IPS-18c (cell line): ENCODE data around the gene SMTNL1.

Experiments
- H3K4me3 ChIP-seq: 2 replicates; pipeline ENCODE4 v1.7.0; 2013; ENCODE audit warnings: low read depth, mild to moderate bottlenecking, low read length, moderate library complexity; ENCODE audit not compliant: insufficient read depth
- H3K9me3 ChIP-seq: one replicate; pipeline ENCODE4 v1.6.1; 2013; ENCODE audit warnings: mild to moderate bottlenecking, low read length, moderate library complexity; ENCODE audit not compliant: control insufficient read depth, insufficient read depth

SMTNL1 gene

DNA sequence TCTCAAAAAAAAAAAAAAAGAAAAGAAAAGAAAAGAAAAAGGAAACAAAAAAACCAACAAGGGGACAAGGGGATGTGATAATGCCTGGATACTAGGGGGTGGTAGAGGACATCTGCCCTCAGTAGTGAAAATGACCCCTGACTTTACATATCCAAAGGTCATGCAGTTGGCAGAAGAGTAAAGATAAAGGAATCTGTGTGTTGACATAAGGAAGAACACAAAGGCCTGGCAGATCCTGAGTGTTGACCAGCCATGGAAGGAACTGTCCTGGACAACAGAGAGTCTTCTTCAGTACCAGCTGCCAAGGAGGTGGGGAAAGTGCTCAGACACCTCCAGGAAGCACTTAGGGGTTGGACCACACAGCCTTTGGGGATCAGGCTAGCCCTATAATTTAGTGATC lies 34.5 kb upstream of the SMTNL1 start:
- Histone ChIP-seq H3K9me3 (no peaks in the 10 kb centered on the region), H3K4me3 (no peak overlapping the region)

DNA sequence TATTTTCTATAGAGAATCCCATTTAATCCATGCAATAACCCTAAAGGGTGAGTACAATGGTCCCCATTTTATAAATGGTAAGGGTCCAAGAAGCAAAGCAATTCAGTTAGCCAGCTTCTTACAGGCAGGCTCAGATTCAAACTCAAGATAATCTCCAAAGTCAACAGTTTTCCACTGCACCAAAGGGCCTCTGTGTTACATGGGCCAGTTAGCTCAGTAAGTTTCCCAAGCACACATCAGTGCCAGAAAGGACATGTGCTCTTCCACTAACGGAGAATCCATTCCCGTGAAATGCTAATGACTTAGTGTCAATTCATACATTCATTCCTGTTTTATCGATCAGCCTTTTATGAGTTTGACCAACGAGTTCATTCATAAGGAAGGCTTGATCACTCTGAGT lies 32.9 kb upstream of the SMTNL1 start:
- Histone ChIP-seq H3K4me3 (no peak overlapping the region), H3K9me3 (no peaks in the 10 kb centered on the region)

DNA sequence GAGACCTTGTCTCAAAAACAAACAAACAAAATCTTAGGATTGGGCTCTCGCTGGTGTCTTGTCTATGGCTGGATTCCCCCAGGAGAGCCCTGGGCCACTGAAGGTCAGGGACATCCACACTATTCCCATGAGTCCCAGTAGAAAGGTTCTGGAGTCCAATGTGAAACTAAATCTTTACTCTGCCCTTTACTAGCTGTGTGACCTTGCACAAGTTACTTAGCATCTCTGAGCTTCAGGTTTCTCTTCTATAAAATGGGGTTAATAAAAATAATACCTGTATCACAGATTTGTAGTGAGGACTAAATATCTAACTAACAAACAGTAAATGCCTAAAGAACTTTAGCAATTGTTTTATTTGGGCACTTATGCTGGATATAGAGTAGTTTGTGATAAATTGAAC lies 30.9 kb upstream of the SMTNL1 start:
- Histone ChIP-seq H3K4me3 (no peak overlapping the region), H3K9me3 (no peaks in the 10 kb centered on the region)

DNA sequence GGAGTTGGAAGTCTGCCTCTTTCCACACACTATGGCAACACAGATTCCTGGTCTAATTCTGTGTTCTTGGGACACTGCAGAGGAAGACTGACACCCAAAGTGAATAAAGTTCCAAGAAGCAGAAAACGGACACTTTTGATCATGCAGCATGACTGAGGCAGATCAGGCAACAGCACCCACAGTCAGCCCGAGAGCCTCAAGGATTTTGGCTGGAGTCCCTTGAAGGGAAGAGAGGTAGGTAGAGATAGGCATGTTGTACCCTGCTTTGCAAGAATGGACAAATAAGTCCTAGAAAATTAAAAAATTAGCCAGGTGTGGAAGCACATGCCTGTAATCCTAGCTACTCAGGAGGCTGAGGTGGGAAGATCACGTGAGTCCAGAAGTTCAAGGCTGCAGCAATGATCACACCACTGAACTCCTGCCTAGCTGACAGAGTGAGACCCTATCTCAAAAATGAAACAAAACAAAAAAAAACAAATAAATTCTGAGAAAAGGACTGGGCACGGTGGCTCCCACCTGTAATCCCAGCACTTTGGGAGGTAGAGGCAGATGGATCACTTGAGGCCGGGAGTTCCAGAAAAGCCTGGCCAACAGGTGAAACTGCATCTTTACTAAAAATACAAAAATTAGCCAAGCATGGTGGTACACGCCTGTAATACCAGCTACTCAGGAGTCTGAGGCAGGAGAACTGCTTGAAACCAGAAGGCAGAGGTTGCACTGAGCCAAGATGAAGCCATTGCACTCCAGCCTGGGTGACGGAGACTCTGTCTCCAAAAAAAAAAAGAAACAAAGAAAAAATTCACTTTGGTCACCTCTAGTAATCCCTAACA lies 28.8 kb upstream of the SMTNL1 start:
- Histone ChIP-seq H3K4me3 (no peak overlapping the region), H3K9me3 (no peaks in the 10 kb centered on the region)

DNA sequence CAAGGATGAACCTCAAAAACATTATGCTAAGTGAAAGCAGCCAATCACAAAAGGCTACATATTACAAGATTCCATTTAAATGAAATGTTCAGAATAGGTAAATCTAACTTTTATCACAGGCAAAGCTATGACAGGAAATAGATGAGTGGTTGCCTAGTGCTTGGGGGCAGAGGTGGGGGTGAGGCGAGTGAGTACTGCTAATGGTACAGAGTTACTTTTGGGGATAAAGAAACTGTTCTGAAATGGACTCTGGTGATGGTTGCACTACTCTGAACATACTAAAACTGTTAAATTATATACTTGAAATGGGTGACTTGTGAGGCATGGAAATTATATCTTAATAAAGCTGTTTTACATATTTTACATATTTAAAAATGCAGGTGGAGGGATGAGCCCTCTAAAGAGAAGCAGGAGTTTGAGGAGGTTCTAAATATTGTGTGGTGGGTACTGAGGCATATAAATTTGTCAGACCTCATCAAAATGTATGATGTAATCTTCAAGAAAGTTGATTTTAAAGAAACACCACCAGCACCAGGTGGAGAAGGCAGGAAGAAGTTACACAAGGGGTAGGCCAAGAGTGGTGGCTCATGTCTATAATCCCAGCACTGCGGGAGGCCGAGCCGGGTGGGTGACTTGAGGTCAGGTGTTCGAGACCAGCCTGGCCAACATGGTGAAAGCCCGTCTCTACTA lies 25.5 kb upstream of the SMTNL1 start:
- H3K4me3 ChIP-seq: no peak overlapping the region
- no peaks in the 10 kb centered on the region for H3K9me3 ChIP-seq

DNA sequence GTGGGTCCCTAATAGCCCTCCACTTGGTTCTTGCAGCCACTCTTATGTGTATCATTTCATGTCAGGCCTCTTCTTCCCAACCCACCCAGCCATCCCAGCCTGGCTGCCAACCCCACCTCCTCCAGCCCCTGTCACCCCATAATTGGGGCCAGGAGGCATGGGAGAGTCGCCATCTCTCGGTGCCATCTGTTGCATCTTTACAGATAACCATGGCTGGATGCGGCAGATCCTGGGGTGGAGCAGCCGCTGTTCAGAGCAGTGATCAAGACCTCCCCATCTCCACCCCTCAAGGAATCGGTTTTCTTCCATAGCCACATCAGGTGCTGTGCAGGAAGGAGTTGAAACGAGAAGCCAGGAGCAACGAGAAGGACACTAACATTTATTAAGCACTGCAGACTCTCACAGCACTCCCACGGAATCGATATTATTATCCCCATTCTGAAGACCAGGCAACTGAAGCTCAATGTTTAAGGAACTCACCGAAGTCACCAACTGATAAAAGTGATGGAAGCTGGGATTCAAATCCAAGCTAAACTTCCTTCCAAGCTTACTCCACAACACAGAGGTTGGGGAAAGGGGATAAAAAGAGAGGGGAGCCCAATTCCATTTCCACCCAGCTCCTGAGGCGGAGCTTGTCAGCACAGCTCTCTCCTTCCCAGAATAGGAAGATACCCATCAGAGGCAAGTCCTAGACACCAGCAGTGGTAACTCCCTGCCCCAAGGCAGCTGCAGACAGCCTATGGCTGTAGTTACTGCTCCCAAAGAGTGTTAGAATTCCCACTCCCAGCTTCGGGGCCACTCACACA lies 24.5 kb upstream of the SMTNL1 start:
- H3K4me3 ChIP-seq: no peak overlapping the region
- no peaks in the 10 kb centered on the region for H3K9me3 ChIP-seq

DNA sequence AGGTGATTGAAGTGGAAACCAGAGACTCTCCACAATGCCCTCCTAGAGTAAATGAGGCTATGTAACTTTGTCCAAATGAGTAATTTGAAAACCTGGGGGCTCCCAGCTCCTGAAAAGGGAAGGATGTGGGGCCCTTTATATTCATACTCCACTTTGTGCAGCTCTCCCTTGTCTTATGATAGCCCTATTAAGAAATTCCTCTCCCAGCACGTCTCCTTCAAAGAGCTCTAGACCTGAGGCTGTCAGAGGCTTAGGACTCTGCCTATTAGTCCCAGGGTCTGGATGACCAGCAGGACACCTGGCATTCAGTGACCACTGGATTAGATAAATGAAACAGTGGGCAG lies 24.0 kb upstream of the SMTNL1 start:
- no peaks in the 10 kb centered on the region for H3K9me3 ChIP-seq
- peak overlapping the region; percentile 78 for H3K4me3 ChIP-seq

DNA sequence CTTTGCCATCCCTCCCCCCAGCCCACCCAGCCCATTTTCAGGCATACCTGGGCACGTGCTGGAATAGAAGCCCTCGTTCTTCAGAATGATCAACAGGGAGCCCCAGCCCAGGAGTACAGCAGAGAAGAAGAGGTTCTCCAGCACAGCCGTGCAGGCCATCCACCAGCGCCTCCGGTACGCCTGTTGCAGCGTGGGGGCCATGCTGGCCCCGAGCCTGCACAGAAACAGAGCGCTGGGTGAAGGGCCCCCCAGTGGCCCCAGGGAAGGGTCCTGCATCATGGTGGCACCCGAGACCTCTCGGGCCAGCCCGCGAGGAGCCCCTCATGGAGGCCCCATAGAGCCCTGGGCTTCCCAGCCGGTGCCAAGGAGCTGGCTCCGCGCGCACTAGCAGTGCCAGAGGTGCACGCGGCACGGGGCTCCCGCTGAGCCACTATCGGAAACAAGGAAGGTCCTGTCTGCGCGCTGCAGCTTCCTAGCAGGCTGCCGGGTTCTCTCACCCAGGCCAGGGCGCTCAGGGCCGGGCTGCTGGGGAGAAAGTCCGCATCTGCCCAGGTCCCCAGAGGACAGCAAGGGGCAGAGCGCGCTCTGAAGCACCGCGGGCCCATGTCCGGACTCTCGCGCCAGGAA lies 23.4 kb upstream of the SMTNL1 start:
- H3K4me3 ChIP-seq: peak overlapping the region; percentile 78
- no peaks in the 10 kb centered on the region for H3K9me3 ChIP-seq

DNA sequence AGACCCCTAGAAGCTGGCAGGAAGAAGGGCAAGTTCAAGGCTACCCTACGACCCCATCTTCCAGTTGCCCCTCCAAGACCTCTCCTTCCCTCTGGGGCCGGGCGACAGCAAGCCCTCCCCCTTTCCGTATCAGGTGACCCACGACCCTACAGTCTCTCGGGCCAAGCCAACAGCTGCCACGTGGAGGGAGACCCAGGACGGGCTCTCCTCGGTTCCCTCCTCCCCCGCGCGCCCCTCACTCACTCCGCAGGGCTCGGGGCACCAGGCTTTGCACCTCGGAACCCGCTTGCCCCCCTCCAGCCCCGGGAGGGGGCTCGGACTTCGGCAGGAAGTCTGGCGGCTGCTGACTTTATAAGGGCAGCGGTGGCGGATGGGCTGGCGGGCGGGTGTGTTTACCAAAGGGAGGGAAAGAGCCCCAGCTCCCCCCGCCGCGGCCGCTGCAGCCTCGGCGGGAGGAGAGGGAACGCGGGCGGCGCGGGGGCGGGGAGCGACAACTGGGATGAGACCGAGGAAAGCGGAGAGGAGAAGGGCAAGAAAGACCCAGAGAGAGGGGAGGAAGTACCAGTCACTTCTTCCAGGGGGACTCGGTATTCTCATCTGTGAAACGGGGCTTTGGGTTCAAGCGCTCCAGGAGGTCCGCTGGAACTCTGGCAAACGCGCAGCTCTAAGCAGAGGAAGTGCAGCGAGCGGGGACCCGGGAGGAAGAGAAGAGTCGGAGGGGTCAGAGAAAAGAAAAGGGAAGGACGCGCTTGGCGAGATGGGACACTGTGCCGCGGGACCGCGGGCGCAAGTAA lies 22.7 kb upstream of the SMTNL1 start:
- H3K4me3 ChIP-seq: peak overlapping the region; percentile 78

DNA sequence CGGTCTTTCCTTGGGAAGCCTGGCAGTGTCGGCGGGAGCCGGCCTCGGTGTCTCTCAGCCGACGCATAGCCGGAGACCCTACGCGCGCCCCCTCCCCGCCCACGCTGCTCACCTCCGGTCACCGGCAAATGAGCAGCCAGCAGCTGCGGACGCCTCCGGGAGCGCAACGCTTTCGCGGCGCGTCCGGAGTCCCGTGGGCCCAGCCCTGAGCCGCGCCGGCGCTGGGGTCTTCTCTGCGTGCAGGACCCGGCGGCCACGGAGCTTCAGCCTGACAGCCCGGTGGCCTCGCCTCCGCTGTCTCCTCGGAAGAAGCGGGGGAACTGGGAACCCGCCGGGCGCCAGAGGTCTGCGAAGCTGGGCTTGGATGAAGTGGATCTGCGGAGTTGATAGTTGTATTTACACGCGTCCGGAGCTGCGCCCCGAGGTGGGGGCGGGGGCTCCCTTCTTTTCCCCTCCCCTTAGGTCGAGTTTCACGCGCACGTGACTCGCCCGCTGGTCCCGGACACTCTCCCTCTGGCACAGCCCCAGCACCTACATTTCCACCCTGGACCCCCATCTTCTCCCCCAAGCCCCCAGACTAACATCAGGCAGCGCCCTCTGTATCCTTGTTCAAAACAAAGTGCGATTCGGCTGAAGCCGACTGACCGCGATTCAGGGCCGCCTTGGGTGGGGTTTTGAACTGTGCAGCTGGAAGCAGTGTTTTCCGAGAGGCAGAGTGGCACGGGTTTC lies 21.9 kb upstream of the SMTNL1 start, which contains the start of gene SLC43A1:
Gene SLC43A1, minus strand, starts transcription at position 371 of the 729 bp plus-strand sequence. CDS start 1,591 bp downstream, outside the sequence.
- H3K4me3 ChIP-seq: peak within 1 kb of the TSS; percentile 78
- no peaks in the 10 kb centered on the region for H3K9me3 ChIP-seq

More for the DNA sequence above, 22.7 kb upstream of the SMTNL1 start:
- no peaks in the 10 kb centered on the region for H3K9me3 ChIP-seq

DNA sequence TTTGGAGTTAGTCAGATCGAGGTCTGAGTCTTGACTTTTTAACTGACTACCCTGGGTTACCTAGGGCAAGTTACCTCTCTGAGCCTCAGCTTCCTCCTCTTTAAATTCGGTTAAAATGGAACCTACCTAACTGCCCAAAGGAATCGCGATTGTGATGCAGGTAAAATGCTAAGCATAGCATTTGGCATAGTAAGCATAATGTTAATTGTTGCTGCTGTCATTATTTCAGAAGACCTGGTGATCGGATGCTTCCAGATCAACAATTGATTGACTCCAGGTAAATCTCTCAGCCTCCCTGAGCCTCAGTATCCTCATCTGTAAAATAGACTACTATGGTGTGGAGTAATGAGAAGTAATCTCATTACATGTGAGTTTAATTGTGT lies 21.3 kb upstream of the SMTNL1 start:
- Histone ChIP-seq H3K4me3 (peak overlapping the region; percentile 78), H3K9me3 (no peaks in the 10 kb centered on the region)

DNA sequence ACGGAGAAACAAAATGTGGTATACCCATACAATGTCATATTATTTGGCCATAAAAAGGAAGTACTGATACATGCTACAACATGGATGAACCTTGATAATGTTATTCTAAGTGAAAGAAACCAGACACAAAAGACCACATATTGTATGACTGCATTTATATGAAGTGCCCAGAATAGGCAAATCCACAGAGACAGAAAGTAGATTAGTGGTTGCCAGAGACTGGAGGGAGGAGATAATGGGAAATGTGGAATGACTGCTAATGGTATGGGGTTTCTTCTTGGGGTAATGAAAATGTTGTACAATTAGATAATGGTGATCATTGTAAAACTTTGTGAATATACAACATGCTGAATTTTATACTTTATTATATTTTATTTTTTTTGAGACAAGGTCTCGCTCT lies 16.3 kb upstream of the SMTNL1 start:
- H3K9me3 ChIP-seq: no peaks in the 10 kb centered on the region
- H3K4me3 ChIP-seq: no peak overlapping the region

DNA sequence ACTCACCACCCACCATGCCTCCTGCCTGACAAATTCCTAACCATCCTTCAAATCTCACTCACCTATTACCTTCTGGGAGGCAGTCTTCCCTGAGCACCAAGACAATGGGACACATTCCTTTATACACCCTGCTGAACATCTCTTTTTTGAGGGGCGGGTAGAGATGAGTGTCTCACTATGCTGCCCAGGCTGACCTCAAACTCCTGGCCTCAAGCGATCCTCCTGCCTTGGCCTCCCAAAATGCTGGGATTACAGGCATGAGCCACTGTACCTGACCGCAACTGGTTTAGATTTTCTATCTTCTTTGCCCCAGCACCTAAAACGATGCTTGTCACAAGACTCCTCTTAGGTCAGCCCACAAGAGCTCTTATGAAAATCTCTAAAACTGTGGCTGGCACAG lies 14.0 kb upstream of the SMTNL1 start:
- no peaks in the 10 kb centered on the region for H3K9me3 ChIP-seq

DNA sequence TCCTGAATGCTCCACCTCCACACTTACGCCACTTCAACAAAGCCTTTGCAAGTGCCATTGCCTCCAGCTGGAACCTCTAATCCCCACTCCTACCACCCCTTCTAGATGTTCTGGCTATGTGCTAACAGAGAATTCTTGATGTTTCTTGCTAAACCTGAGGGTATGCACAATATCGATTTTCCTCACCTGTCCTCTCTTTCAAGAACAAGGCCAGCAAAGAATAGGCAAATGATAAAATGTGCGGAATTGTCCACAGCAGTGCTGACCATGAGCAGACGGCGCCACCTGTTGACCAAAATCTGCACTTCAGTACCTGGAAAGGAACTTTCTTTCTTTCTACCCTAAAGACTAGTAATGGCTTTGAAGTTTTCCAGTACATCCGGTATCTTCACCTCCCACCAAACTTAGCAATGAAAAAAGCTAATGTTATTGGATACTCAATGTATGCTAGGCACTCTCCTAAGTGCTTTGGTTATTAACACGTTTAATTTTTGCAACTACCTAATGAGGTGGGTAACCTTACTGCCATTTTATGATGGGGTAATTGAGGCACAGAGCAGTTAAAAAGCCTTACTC lies 10.3 kb upstream of the SMTNL1 start:
- H3K9me3 ChIP-seq: no peaks in the 10 kb centered on the region
- H3K4me3 ChIP-seq: no peak overlapping the region

More for the DNA sequence above, 14.0 kb upstream of the SMTNL1 start:
- H3K4me3 ChIP-seq: no peak overlapping the region

DNA sequence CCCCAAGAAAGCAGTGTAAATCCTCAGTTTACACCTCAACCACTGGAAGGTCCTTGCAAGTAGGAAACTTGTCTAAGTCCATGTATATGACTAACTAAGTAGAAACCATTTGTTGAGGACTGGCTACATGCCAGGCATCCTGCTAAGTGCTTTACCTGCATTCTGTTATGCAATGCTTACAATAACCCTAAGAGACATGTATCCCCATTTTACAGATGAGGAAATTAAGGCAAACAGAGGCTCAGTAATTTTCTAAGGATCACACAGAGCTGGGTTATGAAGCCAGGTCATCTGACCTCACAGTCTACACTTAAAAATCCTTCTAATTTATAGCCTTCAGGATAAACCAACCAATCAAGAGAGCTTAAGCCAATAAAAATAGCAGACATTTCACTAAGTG lies 8.4 kb upstream of the SMTNL1 start:
- H3K4me3 ChIP-seq: no peak overlapping the region

DNA sequence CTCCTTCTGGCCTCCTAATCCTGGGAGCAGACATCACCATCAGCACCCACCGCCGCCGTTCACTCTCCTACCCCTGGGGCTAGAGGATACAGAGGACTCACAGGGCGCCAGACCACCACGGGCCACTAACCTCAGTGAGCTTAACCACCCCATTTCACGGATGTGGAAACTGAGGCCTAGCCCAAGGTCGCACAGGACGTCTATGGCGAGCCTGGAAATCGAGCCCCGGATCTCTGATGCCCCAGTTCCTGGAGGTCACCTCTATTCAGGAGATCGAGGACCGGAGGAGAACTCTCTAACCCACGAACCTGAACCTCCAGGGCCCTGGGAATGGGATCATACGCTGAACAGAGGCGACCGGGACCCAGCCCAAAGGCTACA lies 7.2 kb upstream of the SMTNL1 start:
- H3K4me3 ChIP-seq: peak overlapping the region; percentile 88
- no peaks in the 10 kb centered on the region for H3K9me3 ChIP-seq

More for the DNA sequence above, 8.4 kb upstream of the SMTNL1 start:
- H3K9me3 ChIP-seq: no peaks in the 10 kb centered on the region
